IgD-negative memory B cell (primary cell): Measurements from ENCODE around the gene IRX2. TPM values are rescaled to one million over a fixed set of nuclear protein-coding genes. Genes with fewer than 3 reads are reported as not detected.
A peak's percentile ranks its signal among the peaks of the same experiment; 100 is the strongest.

Experiments
- H3K27ac Mint-ChIP-seq, 3 donors: one replicate each; pipeline ENCODE4 v1.8.0; 2020 to 2022; ENCODE audit warnings: mild to moderate bottlenecking in 3 of 3, mixed read lengths in 3 of 3, moderate library complexity in 1 of 3
- H3K27me3 Mint-ChIP-seq: one replicate; pipeline ENCODE4 v1.8.0; 2021; ENCODE audit warnings: mixed read lengths
- H3K36me3 Mint-ChIP-seq: one replicate; pipeline ENCODE4 v1.8.0; 2020; ENCODE audit warnings: mild to moderate bottlenecking, mixed read lengths
- H3K4me1 Mint-ChIP-seq, 3 donors: one replicate each; pipeline ENCODE4 v1.8.0; 2020 to 2022; ENCODE audit warnings: mixed read lengths in 3 of 3, mild to moderate bottlenecking in 1 of 3
- H3K4me3 Mint-ChIP-seq, 4 donors: one replicate each; pipeline ENCODE4 v1.8.0; 2020 to 2022; ENCODE audit warnings: mild to moderate bottlenecking in 4 of 4, mixed read lengths in 4 of 4, moderate library complexity in 3 of 4
- H3K9me3 Mint-ChIP-seq, 3 donors: one replicate each; pipeline ENCODE4 v1.8.0; 2020 to 2021; ENCODE audit warnings: mixed read lengths in 3 of 3, mild to moderate bottlenecking in 1 of 3
- polyA plus RNA-seq: library from polyadenylated mRNA; unstranded; fragments of 300-500 nt; fragmentation: Illumina TruSeq; gene quantifications from one replicate; pipeline ENCODE4 v1.2.3, GENCODE V29; 2021

IRX2 gene
- polyA plus RNA-seq, 1 donor from 2014 or later = not detected

GRCh38 chr5:2740051-2740875 lies 11.2 kb downstream of the IRX2 start:
- H3K36me3 Mint-ChIP-seq = no peaks in the 10 kb centered on the region
- H3K27ac Mint-ChIP-seq = no peak overlapping the region
- H3K9me3 Mint-ChIP-seq = no peaks in the 10 kb centered on the region
- H3K4me3 Mint-ChIP-seq = no peak overlapping the region
- H3K27me3 Mint-ChIP-seq = peaks cover 23% of the 10 kb centered on the region
- no peaks in the 10 kb centered on the region for H3K4me1 Mint-ChIP-seq

- H3K9me3 Mint-ChIP-seq = no peaks in the 10 kb centered on the region
- H3K27me3 Mint-ChIP-seq = peaks cover 23% of the 10 kb centered on the region
- H3K36me3 Mint-ChIP-seq = no peaks in the 10 kb centered on the region
- no peak overlapping the region for H3K27ac Mint-ChIP-seq
- H3K4me1 Mint-ChIP-seq = no peaks in the 10 kb centered on the region
- no peak overlapping the region for H3K4me3 Mint-ChIP-seq
Measured at GRCh38 chr5:2739360-2740050, 12.0 kb downstream of the IRX2 start.

GRCh38 chr5:2738700-2739359 lies 12.6 kb downstream of the IRX2 start:
- no peak overlapping the region for H3K27ac Mint-ChIP-seq
- no peaks in the 10 kb centered on the region for H3K9me3 Mint-ChIP-seq
- no peaks in the 10 kb centered on the region for H3K4me1 Mint-ChIP-seq
- H3K4me3 Mint-ChIP-seq = no peak overlapping the region
- H3K27me3 Mint-ChIP-seq = peaks cover 17% of the 10 kb centered on the region
- no peaks in the 10 kb centered on the region for H3K36me3 Mint-ChIP-seq

- Mint-ChIP-seq H3K36me3 (no peaks in the 10 kb centered on the region), H3K4me3 (no peak overlapping the region), H3K9me3 (no peaks in the 10 kb centered on the region), H3K27ac (no peak overlapping the region), H3K4me1 (no peaks in the 10 kb centered on the region), H3K27me3 (peaks cover 15% of the 10 kb centered on the region)
Measured at GRCh38 chr5:2738156-2738699, 13.2 kb downstream of the IRX2 start.

GRCh38 chr5:2737273-2738155 lies 14.0 kb downstream of the IRX2 start:
- Mint-ChIP-seq H3K4me1 (no peaks in the 10 kb centered on the region), H3K9me3 (no peaks in the 10 kb centered on the region), H3K4me3 (peak overlapping the region in 1 of 4 donors; percentile 2), H3K27me3 (peaks cover 13% of the 10 kb centered on the region), H3K36me3 (no peaks in the 10 kb centered on the region), H3K27ac (no peak overlapping the region)

GRCh38 chr5:2736872-2737271 lies 14.6 kb downstream of the IRX2 start:
- Mint-ChIP-seq H3K27me3 (peaks cover 13% of the 10 kb centered on the region), H3K4me1 (no peaks in the 10 kb centered on the region)

GRCh38 chr5:2735996-2736395 lies 15.5 kb downstream of the IRX2 start:
- Mint-ChIP-seq H3K4me3 (no peak overlapping the region), H3K4me1 (no peaks in the 10 kb centered on the region), H3K27ac (no peak overlapping the region), H3K27me3 (peaks cover 7% of the 10 kb centered on the region), H3K9me3 (no peaks in the 10 kb centered on the region), H3K36me3 (no peaks in the 10 kb centered on the region)

More at GRCh38 chr5:2736872-2737271, 14.6 kb downstream of the IRX2 start:
- Mint-ChIP-seq H3K4me3 (no peak overlapping the region), H3K36me3 (no peaks in the 10 kb centered on the region), H3K9me3 (no peaks in the 10 kb centered on the region), H3K27ac (no peak overlapping the region)

GRCh38 chr5:2732850-2733249 lies 18.6 kb downstream of the IRX2 start:
- Mint-ChIP-seq H3K27ac (no peak overlapping the region), H3K4me1 (peaks cover 0 to 1% (median 0%) of the 10 kb centered on the region in 3 donors), H3K9me3 (no peaks in the 10 kb centered on the region), H3K4me3 (no peak overlapping the region), H3K36me3 (no peaks in the 10 kb centered on the region), H3K27me3 (no peaks in the 10 kb centered on the region)

GRCh38 chr5:2732004-2732403 lies 19.5 kb downstream of the IRX2 start:
- no peaks in the 10 kb centered on the region for H3K9me3 Mint-ChIP-seq
- peaks cover 0 to 1% (median 0%) of the 10 kb centered on the region in 3 donors for H3K4me1 Mint-ChIP-seq
- no peaks in the 10 kb centered on the region for H3K27me3 Mint-ChIP-seq
- H3K4me3 Mint-ChIP-seq = no peak overlapping the region
- H3K27ac Mint-ChIP-seq = no peak overlapping the region
- H3K36me3 Mint-ChIP-seq = no peaks in the 10 kb centered on the region

- Mint-ChIP-seq H3K4me3 (no peak overlapping the region), H3K9me3 (peaks cover 0 to 4% (median 0%) of the 10 kb centered on the region in 3 donors), H3K27ac (no peak overlapping the region), H3K36me3 (no peaks in the 10 kb centered on the region), H3K27me3 (no peaks in the 10 kb centered on the region), H3K4me1 (peaks cover 0 to 1% (median 0%) of the 10 kb centered on the region in 3 donors)
Measured at GRCh38 chr5:2729189-2729588, 22.3 kb downstream of the IRX2 start.

- H3K27ac Mint-ChIP-seq = no peak overlapping the region
- no peak overlapping the region for H3K4me3 Mint-ChIP-seq
- H3K27me3 Mint-ChIP-seq = no peaks in the 10 kb centered on the region
- H3K4me1 Mint-ChIP-seq = peaks cover 0 to 1% (median 0%) of the 10 kb centered on the region in 3 donors
- H3K9me3 Mint-ChIP-seq = peaks cover 0 to 4% (median 0%) of the 10 kb centered on the region in 3 donors
- H3K36me3 Mint-ChIP-seq = no peaks in the 10 kb centered on the region
Measured at GRCh38 chr5:2727550-2727949, 23.9 kb downstream of the IRX2 start.

- Mint-ChIP-seq H3K27ac (no peak overlapping the region), H3K36me3 (no peaks in the 10 kb centered on the region), H3K4me3 (no peak overlapping the region), H3K27me3 (no peaks in the 10 kb centered on the region), H3K9me3 (peaks cover 0 to 4% (median 0%) of the 10 kb centered on the region in 3 donors), H3K4me1 (peaks cover 0 to 1% (median 0%) of the 10 kb centered on the region in 3 donors)
Measured at GRCh38 chr5:2725980-2726765, 25.3 kb downstream of the IRX2 start.

- H3K27me3 Mint-ChIP-seq = no peaks in the 10 kb centered on the region
- H3K4me3 Mint-ChIP-seq = no peak overlapping the region
- H3K4me1 Mint-ChIP-seq = peaks cover 0 to 1% (median 0%) of the 10 kb centered on the region in 3 donors
- H3K9me3 Mint-ChIP-seq = peaks cover 0 to 4% (median 0%) of the 10 kb centered on the region in 3 donors
- no peaks in the 10 kb centered on the region for H3K36me3 Mint-ChIP-seq
- no peak overlapping the region for H3K27ac Mint-ChIP-seq
Measured at GRCh38 chr5:2724831-2725230, 26.6 kb downstream of the IRX2 start.
